SK-N-SH (cell line): ENCODE results near the gene RNF223.

Experiments used
- CTCF ChIP-seq: fragments of 200-600 bp; sonication (generic); IDR thresholded peaks from 2 replicates; pipeline ENCODE4 v1.6.1; 2017; ENCODE audit warnings: antibody characterized with exemption, mild to moderate bottlenecking, moderate library complexity
- EP300 ChIP-seq, 2 experiments: IDR thresholded peaks; 2 replicates each; pipeline versions ENCODE4 v1.4.0 to v1.6.1; 2012; ENCODE audit warnings: borderline replicate concordance in 1 of 2, low read depth in 1 of 2, low read length in 1 of 2
- EZH2phosphoT487 ChIP-seq: fragments of 200-600 bp; sonication (generic); IDR thresholded peaks from 2 replicates; pipeline ENCODE4 v1.6.1; 2017; ENCODE audit warnings: low read depth, mixed run types, mild to moderate bottlenecking, antibody characterized with exemption, moderate library complexity, borderline replicate concordance
- JUND ChIP-seq: IDR thresholded peaks from 2 replicates; pipeline ENCODE4 v1.4.0; 2012
- SIN3A ChIP-seq: IDR thresholded peaks from 2 replicates; pipeline ENCODE4 v1.6.1; 2012; ENCODE audit warnings: low read depth, mild to moderate bottlenecking, low read length, moderate library complexity, borderline replicate concordance
- TCF12 ChIP-seq: IDR thresholded peaks from 2 replicates; pipeline ENCODE4 v1.4.0; 2012
- TF ChIP-seq, protein P1 (sequence below): IDR thresholded peaks from 2 replicates; pipeline ENCODE4 v1.4.0; 2012; ENCODE audit warnings: low read depth

GRCh38 chr1:1093610-1093943 lies 19.5 kb upstream of the RNF223 start:
- TF ChIP-seq, protein P1, sequence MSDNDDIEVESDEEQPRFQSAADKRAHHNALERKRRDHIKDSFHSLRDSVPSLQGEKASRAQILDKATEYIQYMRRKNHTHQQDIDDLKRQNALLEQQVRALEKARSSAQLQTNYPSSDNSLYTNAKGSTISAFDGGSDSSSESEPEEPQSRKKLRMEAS, result no peak
- TF ChIP-seq CTCF (no peak), EZH2phosphoT487 (no peak), JUND (no peak), SIN3A (no peak), EP300 (IDR thresholded peaks at IDR 0.05; ENCODE audit: borderline replicate concordance in 1 of 2, low read depth in 1 of 2, low read length in 1 of 2) (no peak), TCF12 (no peak)
